Measurements from ENCODE around the gene TRABD2B. TPM values are rescaled to one million over a fixed set of nuclear protein-coding genes. Genes with fewer than 3 reads are reported as not detected.

The TRABD2B gene
- total RNA-seq, 1 donor from 2014 or later = 0.89 TPM

GRCh38 chr1:47842228-47842919, 154.8 kb downstream of the TRABD2B start:
- Histone ChIP-seq H3K9me3 (ENCODE audit: insufficient read depth, low read depth, low read length) (no peaks in the 10 kb centered on the region), H3K27me3 (ENCODE audit: insufficient read depth, low read length) (no peaks in the 10 kb centered on the region), H3K36me3 (ENCODE audit: insufficient read depth, low read length) (no peaks in the 10 kb centered on the region), H4K20me1 (ENCODE audit: insufficient read depth, low read length) (no peaks in the 10 kb centered on the region), H3K27ac (ENCODE audit: low read depth, low read length) (no peak overlapping the region), H3K4me2 (ENCODE audit: low read length) (no peak overlapping the region), H3K4me3 (ENCODE audit: insufficient read depth, low read depth, low read length) (no peak overlapping the region), H3K4me1 (ENCODE audit: insufficient read depth, low read length) (no peaks in the 10 kb centered on the region), H3K79me2 (ENCODE audit: insufficient read depth, low read length) (no peaks in the 10 kb centered on the region), H2AFZ (ENCODE audit: low read depth, low read length) (no peak overlapping the region), H3K9ac (ENCODE audit: low read length) (no peak overlapping the region)
- Mint-ChIP-seq H3K4me3 (ENCODE audit: unreplicated experiment) (no peak overlapping the region), H3K27ac (ENCODE audit: unreplicated experiment) (no peak overlapping the region), H3K4me1 (ENCODE audit: low read depth, unreplicated experiment) (peaks cover 3% of the 10 kb centered on the region), H3K27me3 (ENCODE audit: low read depth, unreplicated experiment) (peaks cover 59% of the 10 kb centered on the region), H3K36me3 (ENCODE audit: low read depth, unreplicated experiment) (peaks cover 6% of the 10 kb centered on the region), H3K9me3 (ENCODE audit: unreplicated experiment) (peaks cover 5% of the 10 kb centered on the region)
- TF ChIP-seq EZH2 (IDR thresholded peaks at IDR 0.05; ENCODE audit: insufficient read depth, low read length) (no peak), CTCF (IDR thresholded peaks at IDR 0.05; ENCODE audit: insufficient read depth, low read depth, low read length) (no peak)
- DNase-seq (ENCODE audit: low read depth) = no peak
- FAIRE-seq = no peak

GRCh38 chr1:47841356-47841755, 155.8 kb downstream of the TRABD2B start:
- H3K27me3 ChIP-seq (ENCODE audit: insufficient read depth, low read length) = no peaks in the 10 kb centered on the region
- DNase-seq (ENCODE audit: low read depth) = no peak
- H3K4me3 Mint-ChIP-seq (ENCODE audit: unreplicated experiment) = no peak overlapping the region

More at GRCh38 chr1:47841356-47841755, 155.8 kb downstream of the TRABD2B start:
- FAIRE-seq = no peak
- Histone ChIP-seq H3K79me2 (ENCODE audit: insufficient read depth, low read length) (no peaks in the 10 kb centered on the region), H3K4me2 (ENCODE audit: low read length) (no peak overlapping the region), H3K27ac (ENCODE audit: low read depth, low read length) (no peak overlapping the region), H3K36me3 (ENCODE audit: insufficient read depth, low read length) (no peaks in the 10 kb centered on the region), H3K9ac (ENCODE audit: low read length) (no peak overlapping the region), H3K9me3 (ENCODE audit: insufficient read depth, low read depth, low read length) (no peaks in the 10 kb centered on the region), H3K4me1 (ENCODE audit: insufficient read depth, low read length) (no peaks in the 10 kb centered on the region), H2AFZ (ENCODE audit: low read depth, low read length) (no peak overlapping the region), H4K20me1 (ENCODE audit: insufficient read depth, low read length) (no peaks in the 10 kb centered on the region), H3K4me3 (ENCODE audit: insufficient read depth, low read depth, low read length) (no peak overlapping the region)
- H3K27ac Mint-ChIP-seq (ENCODE audit: unreplicated experiment) = no peak overlapping the region
- H3K9me3 Mint-ChIP-seq (ENCODE audit: unreplicated experiment) = peaks cover 5% of the 10 kb centered on the region
- H3K36me3 Mint-ChIP-seq (ENCODE audit: low read depth, unreplicated experiment) = peaks cover 7% of the 10 kb centered on the region
- H3K27me3 Mint-ChIP-seq (ENCODE audit: low read depth, unreplicated experiment) = peaks cover 56% of the 10 kb centered on the region
- H3K4me1 Mint-ChIP-seq (ENCODE audit: low read depth, unreplicated experiment) = peaks cover 3% of the 10 kb centered on the region
- TF ChIP-seq EZH2 (IDR thresholded peaks at IDR 0.05; ENCODE audit: insufficient read depth, low read length) = no peak
- TF ChIP-seq CTCF (IDR thresholded peaks at IDR 0.05; ENCODE audit: insufficient read depth, low read depth, low read length) = no peak
